Measurements from ENCODE around the gene F2RL2. TPM values are rescaled to one million over a fixed set of nuclear protein-coding genes. Genes with fewer than 3 reads are reported as not detected.

The F2RL2 gene
- total and polyA plus RNA-seq, 2 donors (not counting 1 experiment from before 2014, with no cell fraction given): 82.6 to 91.6 TPM

DNA sequence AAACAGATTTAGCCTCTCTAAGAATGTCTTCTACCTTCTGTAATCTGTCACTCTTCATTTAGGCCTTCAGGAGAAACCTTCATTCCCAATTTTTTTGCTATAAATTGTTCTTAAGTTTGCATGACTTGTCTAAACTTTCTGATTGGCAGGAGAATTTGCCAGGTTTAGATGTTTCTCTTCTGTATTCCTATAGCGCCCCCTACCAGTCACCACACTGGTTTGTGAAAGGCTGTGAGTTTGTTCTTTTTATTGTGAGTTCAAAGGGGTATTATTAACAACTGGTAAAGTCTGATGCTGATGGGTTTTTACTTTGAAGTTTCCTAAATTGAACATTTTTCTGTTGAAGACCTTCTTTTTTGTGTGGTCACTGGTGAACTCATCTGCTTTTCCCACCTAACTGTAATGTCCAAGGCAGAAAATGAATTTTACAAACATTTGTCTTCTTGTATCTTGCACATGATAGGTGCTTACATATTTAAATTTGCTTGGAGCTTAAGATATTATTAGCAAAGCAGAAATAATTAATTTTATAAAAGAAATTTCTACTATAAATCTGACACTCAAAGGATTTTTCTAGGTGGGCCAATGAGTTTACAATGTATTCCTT, 18.4 kb upstream of the F2RL2 start:
- Histone ChIP-seq H3K27me3 (ENCODE audit: control insufficient read depth, insufficient read depth, low read length) (no peaks in the 10 kb centered on the region), H3K27ac (ENCODE audit: insufficient read depth, low read length) (no peak overlapping the region), H3K9ac (ENCODE audit: insufficient read depth, low read length) (no peak overlapping the region), H3K9me3 (ENCODE audit: control insufficient read depth, insufficient read depth, low read depth, low read length) (no peaks in the 10 kb centered on the region), H3K36me3 (ENCODE audit: control insufficient read depth, insufficient read depth, low read length) (no peaks in the 10 kb centered on the region), H3K4me1 (ENCODE audit: control insufficient read depth, extremely low read depth, insufficient read depth, low read length) (peaks cover 4% of the 10 kb centered on the region), H3K4me2 (ENCODE audit: extremely low read depth, insufficient read depth, low read length) (no peak overlapping the region), H3K79me2 (ENCODE audit: control insufficient read depth, insufficient read depth, low read length) (no peaks in the 10 kb centered on the region), H2AFZ (ENCODE audit: low read length) (no peak overlapping the region), H3K4me3 (replicated peaks in 1 of 4; ENCODE audit: control extremely low read depth in 1 of 4, insufficient read depth in 1 of 4, low read depth in 3 of 4, low read length in 4 of 4) (no peak overlapping the region), H4K20me1 (ENCODE audit: control insufficient read depth, extremely low read depth, insufficient read depth, low read length) (no peaks in the 10 kb centered on the region)
- peak; percentile 69 to 87 for DNase-seq (ENCODE audit: low read depth in 2 of 2)
- TF ChIP-seq EZH2 (IDR thresholded peaks at IDR 0.05; ENCODE audit: low read length, missing control alignments): no peak
- TF ChIP-seq, protein P1, sequence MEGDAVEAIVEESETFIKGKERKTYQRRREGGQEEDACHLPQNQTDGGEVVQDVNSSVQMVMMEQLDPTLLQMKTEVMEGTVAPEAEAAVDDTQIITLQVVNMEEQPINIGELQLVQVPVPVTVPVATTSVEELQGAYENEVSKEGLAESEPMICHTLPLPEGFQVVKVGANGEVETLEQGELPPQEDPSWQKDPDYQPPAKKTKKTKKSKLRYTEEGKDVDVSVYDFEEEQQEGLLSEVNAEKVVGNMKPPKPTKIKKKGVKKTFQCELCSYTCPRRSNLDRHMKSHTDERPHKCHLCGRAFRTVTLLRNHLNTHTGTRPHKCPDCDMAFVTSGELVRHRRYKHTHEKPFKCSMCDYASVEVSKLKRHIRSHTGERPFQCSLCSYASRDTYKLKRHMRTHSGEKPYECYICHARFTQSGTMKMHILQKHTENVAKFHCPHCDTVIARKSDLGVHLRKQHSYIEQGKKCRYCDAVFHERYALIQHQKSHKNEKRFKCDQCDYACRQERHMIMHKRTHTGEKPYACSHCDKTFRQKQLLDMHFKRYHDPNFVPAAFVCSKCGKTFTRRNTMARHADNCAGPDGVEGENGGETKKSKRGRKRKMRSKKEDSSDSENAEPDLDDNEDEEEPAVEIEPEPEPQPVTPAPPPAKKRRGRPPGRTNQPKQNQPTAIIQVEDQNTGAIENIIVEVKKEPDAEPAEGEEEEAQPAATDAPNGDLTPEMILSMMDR (conservative IDR thresholded peaks at IDR 0.05 in 1 of 2, IDR thresholded peaks at IDR 0.05 in 1 of 2; ENCODE audit: low read depth in 1 of 2, low read length in 2 of 2): peak; percentile 85

DNA sequence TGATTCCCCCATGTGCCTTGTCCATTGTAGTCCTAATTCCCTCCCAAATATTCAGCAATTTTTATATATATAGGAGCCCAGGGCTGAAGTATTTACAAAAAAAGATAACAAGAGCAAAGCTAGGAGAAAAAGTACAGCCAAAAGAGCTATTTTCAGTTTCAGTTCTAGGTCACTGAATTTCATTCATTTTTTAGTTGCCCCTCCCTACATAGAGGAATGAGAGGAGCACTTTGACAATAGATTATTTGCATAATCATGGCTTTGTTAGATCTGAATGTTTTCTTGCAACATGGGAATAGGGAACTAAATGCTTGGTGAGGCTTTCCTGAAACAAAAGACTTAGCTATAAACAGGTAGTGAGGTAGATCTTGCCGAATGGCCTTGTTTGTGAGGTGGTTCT, 15.3 kb upstream of the F2RL2 start:
- H3K9me3 ChIP-seq (ENCODE audit: control insufficient read depth, insufficient read depth, low read depth, low read length): no peaks in the 10 kb centered on the region
- H3K4me3 ChIP-seq (replicated peaks in 1 of 4; ENCODE audit: control extremely low read depth in 1 of 4, insufficient read depth in 1 of 4, low read depth in 3 of 4, low read length in 4 of 4): no peak overlapping the region
- H3K27me3 ChIP-seq (ENCODE audit: control insufficient read depth, insufficient read depth, low read length): no peaks in the 10 kb centered on the region
- H2AFZ ChIP-seq (ENCODE audit: low read length): peak overlapping the region; percentile 55
- H3K36me3 ChIP-seq (ENCODE audit: control insufficient read depth, insufficient read depth, low read length): no peaks in the 10 kb centered on the region
- no peak overlapping the region for H3K9ac ChIP-seq (ENCODE audit: insufficient read depth, low read length)
- H4K20me1 ChIP-seq (ENCODE audit: control insufficient read depth, extremely low read depth, insufficient read depth, low read length): no peaks in the 10 kb centered on the region
- no peaks in the 10 kb centered on the region for H3K79me2 ChIP-seq (ENCODE audit: control insufficient read depth, insufficient read depth, low read length)
- no peak for TF ChIP-seq EZH2 (IDR thresholded peaks at IDR 0.05; ENCODE audit: low read length, missing control alignments)
- TF ChIP-seq, protein P1 (conservative IDR thresholded peaks at IDR 0.05 in 1 of 2, IDR thresholded peaks at IDR 0.05 in 1 of 2; ENCODE audit: low read depth in 1 of 2, low read length in 2 of 2): no peak
- peaks cover 4% of the 10 kb centered on the region for H3K4me1 ChIP-seq (ENCODE audit: control insufficient read depth, extremely low read depth, insufficient read depth, low read length)
- no peak overlapping the region for H3K4me2 ChIP-seq (ENCODE audit: extremely low read depth, insufficient read depth, low read length)
- H3K27ac ChIP-seq (ENCODE audit: insufficient read depth, low read length): no peak overlapping the region
- DNase-seq (ENCODE audit: low read depth in 2 of 2): peak in 1 of 2 donors; percentile 38

DNA sequence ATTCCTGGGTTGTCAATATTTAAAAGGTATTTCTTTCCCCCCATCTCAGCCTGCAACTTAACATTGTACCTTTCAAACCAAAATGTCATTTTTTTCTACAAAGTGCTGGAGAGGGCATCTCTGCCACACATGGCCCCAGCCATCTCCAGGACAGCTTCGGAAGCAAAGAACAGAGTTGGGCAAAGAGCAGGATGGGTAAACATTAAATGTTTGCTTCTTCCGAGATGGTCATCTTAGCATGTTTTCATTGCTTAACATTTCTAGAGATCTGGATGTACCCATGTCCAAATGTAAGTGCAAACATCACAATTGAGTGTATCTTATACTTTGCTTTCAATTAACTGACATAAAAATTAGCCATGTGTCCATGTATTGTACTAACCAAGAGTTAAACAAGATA, 14.3 kb upstream of the F2RL2 start:
- Histone ChIP-seq H2AFZ (ENCODE audit: low read length) (no peak overlapping the region), H3K79me2 (ENCODE audit: control insufficient read depth, insufficient read depth, low read length) (no peaks in the 10 kb centered on the region), H3K36me3 (ENCODE audit: control insufficient read depth, insufficient read depth, low read length) (no peaks in the 10 kb centered on the region), H4K20me1 (ENCODE audit: control insufficient read depth, extremely low read depth, insufficient read depth, low read length) (no peaks in the 10 kb centered on the region), H3K9ac (ENCODE audit: insufficient read depth, low read length) (no peak overlapping the region), H3K9me3 (ENCODE audit: control insufficient read depth, insufficient read depth, low read depth, low read length) (no peaks in the 10 kb centered on the region), H3K4me1 (ENCODE audit: control insufficient read depth, extremely low read depth, insufficient read depth, low read length) (peaks cover 2% of the 10 kb centered on the region), H3K27ac (ENCODE audit: insufficient read depth, low read length) (no peak overlapping the region), H3K27me3 (ENCODE audit: control insufficient read depth, insufficient read depth, low read length) (no peaks in the 10 kb centered on the region), H3K4me3 (replicated peaks in 1 of 4; ENCODE audit: control extremely low read depth in 1 of 4, insufficient read depth in 1 of 4, low read depth in 3 of 4, low read length in 4 of 4) (no peak overlapping the region), H3K4me2 (ENCODE audit: extremely low read depth, insufficient read depth, low read length) (no peak overlapping the region)
- TF ChIP-seq, protein P1 (conservative IDR thresholded peaks at IDR 0.05 in 1 of 2, IDR thresholded peaks at IDR 0.05 in 1 of 2; ENCODE audit: low read depth in 1 of 2, low read length in 2 of 2): no peak
- no peak for TF ChIP-seq EZH2 (IDR thresholded peaks at IDR 0.05; ENCODE audit: low read length, missing control alignments)
- DNase-seq (ENCODE audit: low read depth in 2 of 2): no peak

All from fibroblast of lung (primary cell).